Measurements from ENCODE around the gene AHCY.

DNA sequence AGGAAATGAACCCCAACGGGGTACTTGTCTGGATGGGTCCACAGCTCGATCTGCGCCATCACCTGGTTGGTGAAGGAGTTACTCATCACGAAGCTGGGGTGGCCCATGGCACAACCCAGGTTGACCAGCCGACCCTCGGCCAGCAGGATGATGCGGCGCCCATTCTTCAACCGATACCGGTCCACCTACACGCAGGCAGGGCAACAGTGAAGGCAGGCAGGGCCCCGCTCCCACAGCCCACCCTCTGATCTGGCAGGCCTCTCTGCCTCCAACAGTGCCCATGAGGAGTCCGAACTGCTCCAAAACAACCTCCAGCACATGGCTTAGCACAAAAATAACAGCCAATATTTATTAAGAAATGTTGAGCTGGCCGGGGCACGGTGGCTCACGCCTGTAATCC lies 17.7 kb downstream of the AHCY start:
- TF ChIP-seq CTCF (IDR thresholded peaks at IDR 0.05; ENCODE audit: low read depth, low read length) = no peak
- TF ChIP-seq EZH2phosphoT487 (IDR thresholded peaks at IDR 0.05; ENCODE audit: low read depth) = no peak
